SK-N-SH (cell line): ENCODE results near the gene BEX2. TPM values are rescaled to one million over a fixed set of nuclear protein-coding genes. Genes with fewer than 3 reads are reported as not detected.

Experiments
- CTCF ChIA-PET: fragments of 300-600, 350-600 bp; formaldehyde crosslinking; extraction: SDS; loops from one replicate; lab custom pipeline; 2021; lab: Yijun Ruan, JAX
- POLR2A ChIA-PET: fragments of 350-600 bp; sonication (Branson Sonifier 250); formaldehyde crosslinking; extraction: SDS; loops from one replicate; lab custom pipeline; 2020; ENCODE audit warnings: antibody characterized with exemption, inconsistent platforms; lab: Yijun Ruan, JAX
- DNase-seq: peaks from one replicate; pipeline ENCODE4 v3.0.0; 2012
- H2AFZ ChIP-seq: fragments of 200-600 bp; sonication (generic); 2 replicates; pipeline ENCODE4 v1.8.1; 2016; ENCODE audit warnings: antibody characterized with exemption, mild to moderate bottlenecking, low read depth
- H3F3A ChIP-seq: fragments of 200-600 bp; sonication (generic); replicated peaks from 2 replicates; pipeline ENCODE3; 2016; ENCODE audit warnings: antibody characterized with exemption, mild to moderate bottlenecking; ENCODE audit not compliant: insufficient read depth
- H3K27ac ChIP-seq, 2 experiments: fragments of 200-500 bp in 1 of 2; fragments of 200-600 bp in 1 of 2; sonication (Bioruptor generic) in 1 of 2; sonication (generic), shearing (Covaris generic) in 1 of 2; 2 replicates each; pipeline versions ENCODE4 v1.5.1 to v1.6.1; 2014 to 2016; ENCODE audit warnings: low read depth in 2 of 2, inconsistent platforms in 1 of 2, low read length in 1 of 2, mild to moderate bottlenecking in 1 of 2, mixed read lengths in 1 of 2
- H3K27me3 ChIP-seq: fragments of 200-600 bp; sonication (generic), shearing (Covaris generic); 2 replicates; pipeline ENCODE4 v1.6.1; 2016; ENCODE audit warnings: mixed run types; ENCODE audit not compliant: insufficient read depth
- H3K36me3 ChIP-seq, 2 experiments: fragments of 200-500 bp in 1 of 2; fragments of 200-600 bp in 1 of 2; sonication (Bioruptor generic) in 1 of 2; sonication (generic) in 1 of 2; replicated peaks in 1 of 2; 2 replicates each; pipeline versions ENCODE3 to v1.5.1; 2014 to 2016; ENCODE audit warnings: low read length in 1 of 2, mild to moderate bottlenecking in 1 of 2; ENCODE audit not compliant: insufficient read depth in 2 of 2, control insufficient read depth in 1 of 2
- H3K4me1 ChIP-seq, 2 experiments: fragments of 200-500 bp in 1 of 2; fragments of 200-600 bp in 1 of 2; sonication (Bioruptor generic) in 1 of 2; sonication (generic), shearing (Covaris generic) in 1 of 2; 2 replicates each; pipeline versions ENCODE4 v1.5.1 to v1.6.1; 2014 to 2016; ENCODE audit warnings: low read depth in 1 of 2, low read length in 1 of 2, mixed run types in 1 of 2; ENCODE audit not compliant: insufficient read depth in 2 of 2, control insufficient read depth in 1 of 2
- H3K4me2 ChIP-seq: fragments of 200-600 bp; sonication (generic), shearing (Covaris generic); 2 replicates; pipeline ENCODE4 v1.6.1; 2017; ENCODE audit warnings: mixed run types
- H3K4me3 ChIP-seq, 2 experiments: fragments of 200-500 bp in 1 of 2; fragments of 200-600 bp in 1 of 2; sonication (Bioruptor generic) in 1 of 2; sonication (generic), shearing (Covaris generic) in 1 of 2; 2 replicates each; pipeline versions ENCODE4 v1.5.1 to v1.8.1; 2014 to 2016; ENCODE audit warnings: low read depth in 2 of 2, inconsistent platforms in 1 of 2, low read length in 1 of 2, mild to moderate bottlenecking in 1 of 2, mixed read lengths in 1 of 2, moderate library complexity in 1 of 2
- H3K79me2 ChIP-seq: fragments of 200-600 bp; sonication (generic); 2 replicates; pipeline ENCODE4 v1.8.1; 2017; ENCODE audit warnings: mild to moderate bottlenecking; ENCODE audit not compliant: insufficient read depth
- H3K9ac ChIP-seq: fragments of 200-600 bp; sonication (generic); 2 replicates; pipeline ENCODE4 v1.6.1; 2017; ENCODE audit warnings: mixed run types
- H3K9me2 ChIP-seq: fragments of 200-600 bp; sonication (generic); 2 replicates; pipeline ENCODE4 v1.6.1; 2017; ENCODE audit warnings: mixed run types
- H3K9me3 ChIP-seq: fragments of 200-600 bp; sonication (generic); 2 replicates; pipeline ENCODE4 v1.6.1; 2017; ENCODE audit warnings: mixed run types, mild to moderate bottlenecking, moderate library complexity
- H4K20me1 ChIP-seq: fragments of 200-600 bp; sonication (generic); 2 replicates; pipeline ENCODE4 v1.6.1; 2017; ENCODE audit warnings: mild to moderate bottlenecking, mixed run types; ENCODE audit not compliant: insufficient read depth
- EP300 ChIP-seq, 2 experiments: IDR thresholded peaks; 2 replicates each; pipeline versions ENCODE4 v1.4.0 to v1.6.1; 2012; ENCODE audit warnings: borderline replicate concordance in 1 of 2, low read depth in 1 of 2, low read length in 1 of 2
- EZH2phosphoT487 ChIP-seq: fragments of 200-600 bp; sonication (generic); IDR thresholded peaks from 2 replicates; pipeline ENCODE4 v1.6.1; 2017; ENCODE audit warnings: low read depth, mixed run types, mild to moderate bottlenecking, antibody characterized with exemption, moderate library complexity, borderline replicate concordance
- FOSL2 ChIP-seq: IDR thresholded peaks from 2 replicates; pipeline ENCODE4 v1.4.0; 2012; ENCODE audit warnings: low read depth, mild to moderate bottlenecking, moderate library complexity, borderline replicate concordance
- FOXM1 ChIP-seq: IDR thresholded peaks from 2 replicates; pipeline ENCODE4 v1.4.0; 2012; ENCODE audit warnings: low read depth, mild to moderate bottlenecking
- JUND ChIP-seq: IDR thresholded peaks from 2 replicates; pipeline ENCODE4 v1.4.0; 2012
- MEF2A ChIP-seq: IDR thresholded peaks from 2 replicates; pipeline ENCODE4 v1.4.0; 2012; ENCODE audit warnings: low read depth, borderline replicate concordance
- MXI1 ChIP-seq: IDR thresholded peaks from 2 replicates; pipeline ENCODE4 v1.6.1; 2012; ENCODE audit warnings: mild to moderate bottlenecking, low read depth, low read length, improper control_type of control experiment
- NFIC ChIP-seq: IDR thresholded peaks from 2 replicates; pipeline ENCODE4 v1.4.0; 2012; ENCODE audit warnings: borderline replicate concordance
- POLR2AphosphoS5 ChIP-seq: IDR thresholded peaks from 2 replicates; pipeline ENCODE4 v1.6.1; 2012; ENCODE audit warnings: low read depth, low read length
- RFX5 ChIP-seq: IDR thresholded peaks from 2 replicates; pipeline ENCODE4 v1.6.1; 2012; ENCODE audit warnings: mild to moderate bottlenecking, improper control_type of control experiment, low read length
- SIN3A ChIP-seq: IDR thresholded peaks from 2 replicates; pipeline ENCODE4 v1.6.1; 2012; ENCODE audit warnings: low read depth, mild to moderate bottlenecking, low read length, moderate library complexity, borderline replicate concordance
- TAF1 ChIP-seq: IDR thresholded peaks from 2 replicates; pipeline ENCODE4 v1.6.1; 2012; ENCODE audit warnings: low read depth, mild to moderate bottlenecking, low read length, moderate library complexity, borderline replicate concordance
- TEAD4 ChIP-seq: IDR thresholded peaks from 2 replicates; pipeline ENCODE4 v1.4.0; 2012; ENCODE audit warnings: mild to moderate bottlenecking, borderline replicate concordance; ENCODE audit not compliant: insufficient read depth
- YY1 ChIP-seq: IDR thresholded peaks from 2 replicates; pipeline ENCODE4 v1.4.0; 2012; ENCODE audit warnings: low read depth, mild to moderate bottlenecking
- WGBS: methylation state at CpG from one replicate; pipeline ENCODE4 v1.1.6; 2017; ENCODE audit warnings: low lambda C conversion rate; 5-methylcytosine and 5-hydroxymethylcytosine counted together
- polyA plus RNA-seq, 3 experiments: library from polyadenylated mRNA; depleted of rRNA; stranded (reverse); fragments of >200 nt; gene quantifications; 2 replicates each; pipeline ENCODE4 v1.2.3, GENCODE V29; 2012
- TF ChIP-seq, protein P1 (sequence below): IDR thresholded peaks from 2 replicates; pipeline ENCODE4; 2012
- TF ChIP-seq, protein P2 (sequence below): fragments of 200-600 bp; sonication (generic); IDR thresholded peaks from 2 replicates; pipeline ENCODE4 v1.6.1; 2017; ENCODE audit warnings: antibody characterized with exemption, mild to moderate bottlenecking, moderate library complexity
- TF ChIP-seq, protein P3 (sequence below): IDR thresholded peaks from 2 replicates; pipeline ENCODE4 v1.4.0; 2012; ENCODE audit warnings: low read depth
- TF ChIP-seq, protein P4 (sequence below): fragments of 150-350 bp; IDR thresholded peaks from 2 replicates; pipeline ENCODE4 v1.6.1; 2017; ENCODE audit warnings: antibody characterized with exemption, low read length, low read depth, borderline replicate concordance
- TF ChIP-seq, protein P5 (sequence below): IDR thresholded peaks from 2 replicates; pipeline ENCODE4 v1.4.0; 2012; ENCODE audit warnings: low read depth, borderline replicate concordance
- TF ChIP-seq, protein P6 (sequence below): fragments of 150-350 bp; IDR thresholded peaks from 2 replicates; pipeline ENCODE4 v1.6.1; 2016; ENCODE audit warnings: mild to moderate bottlenecking, low read depth, low read length

Gene BEX2
- polyA plus RNA-seq, 1 of the 3 experiments (the other 2 are of a cell fraction): 36.9 TPM

DNA sequence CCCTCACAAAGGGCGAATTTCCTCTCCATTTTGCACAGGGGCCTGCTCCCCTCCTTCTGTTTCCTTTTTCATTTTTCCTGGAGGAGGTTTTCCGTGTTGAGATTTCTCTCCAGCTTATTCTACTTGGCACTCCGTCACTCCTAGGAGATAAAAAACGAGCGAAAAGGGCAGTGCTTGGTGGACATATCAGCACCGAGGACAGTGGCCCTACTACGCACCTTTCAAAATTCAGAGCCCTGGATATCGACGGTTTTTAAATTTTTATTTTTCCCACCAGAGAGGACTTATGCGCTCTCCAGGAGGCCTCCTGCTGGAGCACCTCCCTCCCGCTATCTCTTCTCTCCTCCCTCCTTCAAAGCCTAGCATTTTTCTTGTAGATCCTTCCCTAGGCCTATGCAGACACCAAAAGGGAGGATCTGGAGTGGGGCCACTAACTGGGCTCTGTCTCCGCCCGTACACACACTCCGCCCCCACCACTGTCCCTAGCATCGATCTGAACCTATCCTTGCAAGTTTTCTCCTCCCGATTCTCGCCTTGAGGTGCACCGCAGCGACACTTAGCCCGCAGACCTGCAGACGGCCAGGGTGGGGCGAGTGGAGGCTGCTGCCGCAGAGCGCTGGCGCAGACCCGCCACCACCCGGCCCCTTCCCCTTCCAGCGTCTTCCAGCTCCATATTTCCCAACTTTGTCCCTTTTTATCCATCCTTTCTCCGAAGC is 37.0 kb upstream of the BEX2 start (continued):
- TF ChIP-seq, protein P1, sequence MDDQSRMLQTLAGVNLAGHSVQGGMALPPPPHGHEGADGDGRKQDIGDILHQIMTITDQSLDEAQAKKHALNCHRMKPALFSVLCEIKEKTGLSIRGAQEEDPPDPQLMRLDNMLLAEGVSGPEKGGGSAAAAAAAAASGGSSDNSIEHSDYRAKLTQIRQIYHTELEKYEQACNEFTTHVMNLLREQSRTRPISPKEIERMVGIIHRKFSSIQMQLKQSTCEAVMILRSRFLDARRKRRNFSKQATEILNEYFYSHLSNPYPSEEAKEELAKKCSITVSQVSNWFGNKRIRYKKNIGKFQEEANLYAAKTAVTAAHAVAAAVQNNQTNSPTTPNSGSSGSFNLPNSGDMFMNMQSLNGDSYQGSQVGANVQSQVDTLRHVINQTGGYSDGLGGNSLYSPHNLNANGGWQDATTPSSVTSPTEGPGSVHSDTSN: no peak
- TF ChIP-seq, protein P2, sequence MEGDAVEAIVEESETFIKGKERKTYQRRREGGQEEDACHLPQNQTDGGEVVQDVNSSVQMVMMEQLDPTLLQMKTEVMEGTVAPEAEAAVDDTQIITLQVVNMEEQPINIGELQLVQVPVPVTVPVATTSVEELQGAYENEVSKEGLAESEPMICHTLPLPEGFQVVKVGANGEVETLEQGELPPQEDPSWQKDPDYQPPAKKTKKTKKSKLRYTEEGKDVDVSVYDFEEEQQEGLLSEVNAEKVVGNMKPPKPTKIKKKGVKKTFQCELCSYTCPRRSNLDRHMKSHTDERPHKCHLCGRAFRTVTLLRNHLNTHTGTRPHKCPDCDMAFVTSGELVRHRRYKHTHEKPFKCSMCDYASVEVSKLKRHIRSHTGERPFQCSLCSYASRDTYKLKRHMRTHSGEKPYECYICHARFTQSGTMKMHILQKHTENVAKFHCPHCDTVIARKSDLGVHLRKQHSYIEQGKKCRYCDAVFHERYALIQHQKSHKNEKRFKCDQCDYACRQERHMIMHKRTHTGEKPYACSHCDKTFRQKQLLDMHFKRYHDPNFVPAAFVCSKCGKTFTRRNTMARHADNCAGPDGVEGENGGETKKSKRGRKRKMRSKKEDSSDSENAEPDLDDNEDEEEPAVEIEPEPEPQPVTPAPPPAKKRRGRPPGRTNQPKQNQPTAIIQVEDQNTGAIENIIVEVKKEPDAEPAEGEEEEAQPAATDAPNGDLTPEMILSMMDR: no peak
- TF ChIP-seq EP300 (IDR thresholded peaks at IDR 0.05; ENCODE audit: borderline replicate concordance in 1 of 2, low read depth in 1 of 2, low read length in 1 of 2): no peak
- TF ChIP-seq JUND: no peak
- no peak for TF ChIP-seq FOSL2
- no peak for TF ChIP-seq EZH2phosphoT487
- no peak for TF ChIP-seq POLR2AphosphoS5

DNA sequence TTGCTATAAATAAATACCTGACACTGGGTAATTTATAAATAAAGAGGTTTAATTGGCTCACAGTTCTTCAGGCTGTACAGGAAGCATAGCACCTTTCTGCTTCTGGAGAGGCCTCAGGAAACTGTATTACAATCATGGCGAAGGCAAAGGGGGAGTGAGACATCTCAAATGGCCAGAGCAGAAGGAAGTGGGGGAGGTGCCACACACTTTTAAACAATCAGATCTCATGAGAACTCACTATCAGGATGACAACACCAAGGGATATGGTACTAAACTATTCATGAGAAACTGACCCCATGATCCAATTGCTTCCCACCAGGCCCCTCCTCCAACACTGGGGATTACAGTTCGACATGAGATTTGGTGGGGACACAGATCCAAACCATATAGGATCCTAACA is 33.8 kb upstream of the BEX2 start:
- no peaks in the 10 kb centered on the region for H3K9me2 ChIP-seq
- H3K9me3 ChIP-seq: no peaks in the 10 kb centered on the region
- H4K20me1 ChIP-seq: no peaks in the 10 kb centered on the region
- H3K4me2 ChIP-seq: no peak overlapping the region
- no peak overlapping the region for H3K27ac ChIP-seq
- no peaks in the 10 kb centered on the region for H3F3A ChIP-seq
- H3K36me3 ChIP-seq: no peaks in the 10 kb centered on the region
- CTCF ChIA-PET: no interaction called here
- POLR2A ChIA-PET: no interaction called here
- H3K79me2 ChIP-seq: no peaks in the 10 kb centered on the region
- 59% methylated on average over 2 of the region's 2 CpGs for WGBS
- no peak overlapping the region for H2AFZ ChIP-seq
- no peak overlapping the region for H3K4me3 ChIP-seq
- H3K27me3 ChIP-seq: 0 out of 2 replicates have a peak, but pooled peaks cover 6% of the 10 kb centered on the region
- H3K9ac ChIP-seq: no peak overlapping the region
- H3K4me1 ChIP-seq: no peaks in the 10 kb centered on the region
- DNase-seq: no peak
- no peak for TF ChIP-seq FOXM1
- TF ChIP-seq MXI1: no peak
- TF ChIP-seq JUND: no peak
- no peak for TF ChIP-seq TEAD4
- no peak for TF ChIP-seq MEF2A
- TF ChIP-seq SIN3A: no peak
- TF ChIP-seq EZH2phosphoT487: no peak
- TF ChIP-seq, protein P3, sequence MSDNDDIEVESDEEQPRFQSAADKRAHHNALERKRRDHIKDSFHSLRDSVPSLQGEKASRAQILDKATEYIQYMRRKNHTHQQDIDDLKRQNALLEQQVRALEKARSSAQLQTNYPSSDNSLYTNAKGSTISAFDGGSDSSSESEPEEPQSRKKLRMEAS: no peak
- TF ChIP-seq YY1: no peak
- TF ChIP-seq, protein P4, sequence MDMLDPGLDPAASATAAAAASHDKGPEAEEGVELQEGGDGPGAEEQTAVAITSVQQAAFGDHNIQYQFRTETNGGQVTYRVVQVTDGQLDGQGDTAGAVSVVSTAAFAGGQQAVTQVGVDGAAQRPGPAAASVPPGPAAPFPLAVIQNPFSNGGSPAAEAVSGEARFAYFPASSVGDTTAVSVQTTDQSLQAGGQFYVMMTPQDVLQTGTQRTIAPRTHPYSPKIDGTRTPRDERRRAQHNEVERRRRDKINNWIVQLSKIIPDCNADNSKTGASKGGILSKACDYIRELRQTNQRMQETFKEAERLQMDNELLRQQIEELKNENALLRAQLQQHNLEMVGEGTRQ: no peak
- TF ChIP-seq, protein P5, sequence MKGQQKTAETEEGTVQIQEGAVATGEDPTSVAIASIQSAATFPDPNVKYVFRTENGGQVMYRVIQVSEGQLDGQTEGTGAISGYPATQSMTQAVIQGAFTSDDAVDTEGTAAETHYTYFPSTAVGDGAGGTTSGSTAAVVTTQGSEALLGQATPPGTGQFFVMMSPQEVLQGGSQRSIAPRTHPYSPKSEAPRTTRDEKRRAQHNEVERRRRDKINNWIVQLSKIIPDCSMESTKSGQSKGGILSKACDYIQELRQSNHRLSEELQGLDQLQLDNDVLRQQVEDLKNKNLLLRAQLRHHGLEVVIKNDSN: no peak
- TF ChIP-seq TAF1: no peak
- TF ChIP-seq, protein P2: no peak
- no peak for TF ChIP-seq RFX5
- TF ChIP-seq, protein P6, sequence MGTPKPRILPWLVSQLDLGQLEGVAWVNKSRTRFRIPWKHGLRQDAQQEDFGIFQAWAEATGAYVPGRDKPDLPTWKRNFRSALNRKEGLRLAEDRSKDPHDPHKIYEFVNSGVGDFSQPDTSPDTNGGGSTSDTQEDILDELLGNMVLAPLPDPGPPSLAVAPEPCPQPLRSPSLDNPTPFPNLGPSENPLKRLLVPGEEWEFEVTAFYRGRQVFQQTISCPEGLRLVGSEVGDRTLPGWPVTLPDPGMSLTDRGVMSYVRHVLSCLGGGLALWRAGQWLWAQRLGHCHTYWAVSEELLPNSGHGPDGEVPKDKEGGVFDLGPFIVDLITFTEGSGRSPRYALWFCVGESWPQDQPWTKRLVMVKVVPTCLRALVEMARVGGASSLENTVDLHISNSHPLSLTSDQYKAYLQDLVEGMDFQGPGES: no peak
- TF ChIP-seq NFIC: no peak
- TF ChIP-seq, protein P1: no peak
- TF ChIP-seq EP300 (IDR thresholded peaks at IDR 0.05; ENCODE audit: borderline replicate concordance in 1 of 2, low read depth in 1 of 2, low read length in 1 of 2): no peak
